Heart left ventricle (tissue), 16 donors: ENCODE measurements around the gene ASTN2. TPM values are rescaled to one million over a fixed set of nuclear protein-coding genes. Genes with fewer than 3 reads are reported as not detected.

Experiments used
- ATAC-seq, 4 donors: fragments of 200-7000 bp; cut with Tn5 transposase; one replicate each; pipeline ENCODE4 v1.9.1; 2020 to 2022; ENCODE audit warnings: moderate library complexity in 4 of 4, mild to moderate bottlenecking in 3 of 4, moderate number of reproducible peaks in 1 of 4
- DNase-seq, 5 donors: peaks; one replicate each; pipeline ENCODE4 v3.0.0-alpha.2; 2020
- H3K27ac ChIP-seq, 12 donors: fragments of 200-600 bp; sonication (generic) in 4 of 12; one replicate each; pipeline versions ENCODE4 v1.5.0 to v1.8.0; 2016 to 2022; ENCODE audit warnings: mild to moderate bottlenecking in 2 of 12
- H3K27me3 ChIP-seq, 9 donors: fragments of 200-600 bp; sonication (generic) in 2 of 9; one replicate each; pipeline versions ENCODE4 v1.5.1 to v1.8.0; 2016 to 2022; ENCODE audit warnings: mild to moderate bottlenecking in 3 of 9
- H3K36me3 ChIP-seq, 9 donors: fragments of 200-600 bp; sonication (generic) in 2 of 9; one replicate each; pipeline versions ENCODE4 v1.5.0 to v1.8.0; 2018 to 2022; ENCODE audit warnings: mild to moderate bottlenecking in 2 of 9
- H3K4me1 ChIP-seq, 12 donors: fragments of 200-600 bp; sonication (generic) in 4 of 12; one replicate each; pipeline versions ENCODE4 v1.5.0 to v1.8.0; 2016 to 2022; ENCODE audit warnings: mild to moderate bottlenecking in 3 of 12
- H3K4me3 ChIP-seq, 12 donors: fragments of 200-600 bp; sonication (generic) in 4 of 12; one replicate each; pipeline versions ENCODE4 v1.5.0 to v1.8.0; 2017 to 2022; ENCODE audit warnings: mild to moderate bottlenecking in 9 of 12, moderate library complexity in 4 of 12
- H3K9me3 ChIP-seq, 12 donors: fragments of 200-600 bp; sonication (generic) in 4 of 12; one replicate each; pipeline versions ENCODE4 v1.5.0 to v1.8.0; 2016 to 2022; ENCODE audit warnings: mild to moderate bottlenecking in 1 of 12
- POLR2A ChIP-seq, 2 donors: fragments of 450-650 bp; IDR thresholded peaks; one replicate each; pipeline ENCODE4 v1.6.1; 2017; ENCODE audit warnings: antibody characterized with exemption in 2 of 2, mild to moderate bottlenecking in 2 of 2, moderate library complexity in 2 of 2
- WGBS, 4 donors: extraction: QIAGEN DNeasy Blood & Tissue Kit in 2 of 4; methylation state at CpG; one replicate each; pipeline versions ENCODE4 v1.1.5 to v1.1.7; 2013 to 2018; 5-methylcytosine and 5-hydroxymethylcytosine counted together
- intact Hi-C, 10 donors: fragments of 100-400 bp; cut with DNase I; formaldehyde crosslinking; loops; one replicate each; pipeline versions ENCODE4 v1.11.1 to v1.14.2; 2022
- polyA plus RNA-seq, 2 donors: library from polyadenylated mRNA; stranded (reverse); fragments of 200-250 nt; gene quantifications; one replicate each; pipeline ENCODE4 v1.2.3, GENCODE V29; 2013
- total RNA-seq, 9 donors: library from RNA; depleted of rRNA in 2 of 9; stranded (reverse); fragments of >200 nt in 2 of 9; fragmentation: NEBNext Ultra II Directional in 3 of 9; extraction: Animal tissue kit (Norgen Biotek cat#: 25700) in 3 of 9; gene quantifications; one replicate each; pipeline versions ENCODE4 v1.1.0 to v1.2.4, GENCODE V29; 2016 to 2023
- TF ChIP-seq, protein P1 (sequence below), 12 donors: fragments of 200-600 bp; sonication (generic) in 4 of 12; IDR thresholded peaks; one replicate each; pipeline versions ENCODE4 v1.5.0 to v1.8.0; 2018 to 2022; ENCODE audit warnings: antibody characterized with exemption in 12 of 12, mild to moderate bottlenecking in 5 of 12
- donor health status: ischemic (EF 13 %, LVEDD 7.1; RV severe dilation, severe dysfunction).
- donor health status: healthy with polysubstance abuse.
- donor health status: DM: no; HTN: yes; CAD: no.
- donor health status: DM: no; HTN: no; CAD: no.
- donor health status: ischemic (EF 25% LVEDD 6.9; RV normal size, moderate dysfunction).
- donor health status: ischemic (EF 25% LVEDD 5.7; RV mildly dilated, moderate dysfunction).
- donor health status: healthy.
- donor health status: DM: yes; HTN: yes; CAD: no.
- donor health status: ischemic (EF 35%, LVEDD 5.7; RV mildly dilated, moderate dysfunction).
- donor health status: nonischemic (EF 11% LVEDD 7.7; RV severe dilation, severe dysfunction).
- donor health status: DM: yes; HTN: yes; CAD: no.
- donor health status: PGD.
- donor health status: ischemic (EF 29% LVEDD 5.4; RV normal size, mild dysfunction).
- donor health status: nonischemic (EF 23%, LVEDD 6.1; RV moderate dilation, normal function).

The ASTN2 gene
- total and polyA plus RNA-seq, 11 donors: 2.5 to 6.0 (median 3.5) TPM

DNA sequence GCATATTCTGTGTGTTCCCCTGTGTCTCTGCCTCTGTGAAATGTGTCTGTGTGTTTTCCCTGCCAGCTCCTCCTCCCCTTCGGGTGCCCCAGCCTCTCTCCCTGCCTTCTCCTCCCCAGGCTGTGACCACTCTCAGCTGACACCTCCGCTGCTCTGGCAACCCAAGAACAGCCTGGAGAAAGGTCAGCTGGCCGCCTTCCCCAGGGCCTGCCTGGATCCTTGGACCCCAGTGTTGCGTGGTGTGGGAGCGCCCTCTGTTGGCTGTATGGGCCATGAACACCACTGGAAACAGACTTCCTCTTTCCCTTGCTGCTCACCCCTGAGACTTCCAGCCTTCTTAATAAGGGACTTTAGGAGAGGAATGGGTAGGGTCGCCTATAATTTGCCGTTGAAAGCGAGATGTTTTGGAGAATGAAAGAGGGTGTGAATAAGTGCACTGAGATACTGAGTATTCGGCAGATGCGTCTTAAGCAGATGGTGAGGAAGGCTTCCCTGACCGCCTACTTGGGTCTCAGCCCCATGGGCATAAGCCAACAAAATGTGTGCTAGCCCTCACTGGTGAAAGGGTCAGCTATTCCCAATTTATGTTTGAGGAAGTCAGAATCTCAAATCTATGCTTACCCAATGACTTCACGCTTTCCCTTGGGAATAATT, 842.6 kb downstream of the ASTN2 start:
- H3K9me3 ChIP-seq: no peaks in the 10 kb centered on the region
- peak; percentile 94 to 99 (median 97) for ATAC-seq
- peak overlapping the region in 1 of 12 donors; percentile 22 for H3K27ac ChIP-seq
- H3K4me3 ChIP-seq: no peak overlapping the region
- DNase-seq: peak; percentile 86 to 95 (median 92)
- TF ChIP-seq, protein P1, sequence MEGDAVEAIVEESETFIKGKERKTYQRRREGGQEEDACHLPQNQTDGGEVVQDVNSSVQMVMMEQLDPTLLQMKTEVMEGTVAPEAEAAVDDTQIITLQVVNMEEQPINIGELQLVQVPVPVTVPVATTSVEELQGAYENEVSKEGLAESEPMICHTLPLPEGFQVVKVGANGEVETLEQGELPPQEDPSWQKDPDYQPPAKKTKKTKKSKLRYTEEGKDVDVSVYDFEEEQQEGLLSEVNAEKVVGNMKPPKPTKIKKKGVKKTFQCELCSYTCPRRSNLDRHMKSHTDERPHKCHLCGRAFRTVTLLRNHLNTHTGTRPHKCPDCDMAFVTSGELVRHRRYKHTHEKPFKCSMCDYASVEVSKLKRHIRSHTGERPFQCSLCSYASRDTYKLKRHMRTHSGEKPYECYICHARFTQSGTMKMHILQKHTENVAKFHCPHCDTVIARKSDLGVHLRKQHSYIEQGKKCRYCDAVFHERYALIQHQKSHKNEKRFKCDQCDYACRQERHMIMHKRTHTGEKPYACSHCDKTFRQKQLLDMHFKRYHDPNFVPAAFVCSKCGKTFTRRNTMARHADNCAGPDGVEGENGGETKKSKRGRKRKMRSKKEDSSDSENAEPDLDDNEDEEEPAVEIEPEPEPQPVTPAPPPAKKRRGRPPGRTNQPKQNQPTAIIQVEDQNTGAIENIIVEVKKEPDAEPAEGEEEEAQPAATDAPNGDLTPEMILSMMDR (IDR thresholded peaks at IDR 0.05): peak; percentile 71 to 90 (median 84)
- no peak for TF ChIP-seq POLR2A (IDR thresholded peaks at IDR 0.05)
- intact Hi-C loops: loop anchor here (2.0 to 10.0 kb wide), 17 partner anchors 73 to 980 kb away; partner anchors contain the start of gene PAPPA (in 4 of the 10)
- H3K4me1 ChIP-seq: peaks cover 0 to 42% (median 23%) of the 10 kb centered on the region in 12 donors
- 27 to 31% (median 28%) methylated on average over 11 to 12 of the region's 12 CpGs for WGBS, 4 donors
- no peaks in the 10 kb centered on the region for H3K27me3 ChIP-seq
- no peaks in the 10 kb centered on the region for H3K36me3 ChIP-seq

DNA sequence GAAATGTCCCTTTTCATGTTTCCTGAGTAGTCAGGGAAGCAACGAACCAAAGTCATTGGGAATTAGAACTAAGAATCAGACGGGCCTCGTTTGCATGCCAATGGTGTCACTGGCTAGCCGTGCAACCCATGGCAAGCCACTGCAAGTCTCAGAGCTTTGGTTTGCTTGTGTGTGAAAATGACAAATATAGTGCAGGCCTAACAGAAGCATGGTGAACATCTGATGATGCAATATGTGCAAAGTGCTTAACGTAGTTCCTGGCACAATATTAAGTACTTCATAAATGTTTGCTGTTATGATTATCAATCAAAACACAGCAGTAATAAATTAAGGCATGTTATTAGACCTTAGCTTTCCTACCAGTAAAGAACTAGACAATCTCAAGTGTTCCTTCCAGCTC, 845.7 kb downstream of the ASTN2 start:
- Histone ChIP-seq H3K27ac (no peak overlapping the region), H3K36me3 (no peaks in the 10 kb centered on the region), H3K9me3 (no peaks in the 10 kb centered on the region), H3K4me1 (peaks cover 0 to 25% (median 15%) of the 10 kb centered on the region in 12 donors), H3K27me3 (no peaks in the 10 kb centered on the region), H3K4me3 (no peak overlapping the region)
- ATAC-seq: no peak
- no peak for TF ChIP-seq POLR2A (IDR thresholded peaks at IDR 0.05)
- TF ChIP-seq, protein P1 (IDR thresholded peaks at IDR 0.05): no peak
- 74 to 83% (median 79%) methylated on average over 5 of the region's 5 CpGs for WGBS, 4 donors
- intact Hi-C loops: no loop called here
- no peak for DNase-seq

DNA sequence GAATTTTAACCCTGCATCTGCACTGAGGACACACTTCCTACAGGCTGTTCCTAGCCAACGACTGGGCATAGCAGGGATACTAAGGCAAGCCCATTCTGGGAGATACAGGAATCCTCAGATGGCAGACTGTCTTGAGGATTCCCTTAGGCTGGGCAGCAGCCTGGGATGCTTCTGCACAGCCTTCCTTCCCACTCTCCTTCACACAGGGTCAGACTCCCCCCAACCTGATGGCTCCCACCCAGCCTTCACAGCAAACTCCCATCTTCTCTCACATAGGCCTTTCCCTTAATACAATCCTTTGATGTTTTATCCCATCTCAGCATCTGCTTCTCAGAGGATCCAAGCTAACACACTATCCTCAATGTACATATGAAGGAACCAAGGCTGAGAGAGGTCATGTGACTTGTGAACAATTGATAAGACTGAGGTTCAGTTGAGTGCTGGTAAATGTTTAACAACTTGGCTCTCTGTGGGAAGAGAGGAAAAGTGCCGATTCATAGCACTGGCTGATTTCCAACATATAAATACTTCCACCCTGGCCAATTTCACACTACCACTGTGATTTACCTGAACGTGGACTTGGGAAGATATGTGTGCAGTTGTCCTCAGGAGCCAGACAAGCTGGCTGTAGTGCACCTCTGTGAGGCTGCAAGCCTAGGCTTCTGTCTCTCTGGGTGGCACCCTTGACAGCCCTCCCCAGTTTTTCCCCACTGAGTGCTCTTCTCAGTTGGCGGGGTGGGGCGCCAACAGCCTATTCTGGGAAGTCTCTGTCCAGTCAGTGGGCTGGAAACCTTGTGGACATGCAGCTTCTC, 848.0 kb downstream of the ASTN2 start:
- Histone ChIP-seq H3K4me1 (peaks cover 0 to 12% (median 5%) of the 10 kb centered on the region in 12 donors), H3K9me3 (no peaks in the 10 kb centered on the region), H3K36me3 (no peaks in the 10 kb centered on the region), H3K27me3 (no peaks in the 10 kb centered on the region), H3K27ac (no peak overlapping the region), H3K4me3 (no peak overlapping the region)
- intact Hi-C loops: no loop called here
- WGBS, 4 donors: 56 to 67% (median 60%) methylated on average over 5 of the region's 5 CpGs
- no peak for TF ChIP-seq POLR2A (IDR thresholded peaks at IDR 0.05)
- TF ChIP-seq, protein P1 (IDR thresholded peaks at IDR 0.05): no peak
- ATAC-seq: no peak
- DNase-seq: no peak

DNA sequence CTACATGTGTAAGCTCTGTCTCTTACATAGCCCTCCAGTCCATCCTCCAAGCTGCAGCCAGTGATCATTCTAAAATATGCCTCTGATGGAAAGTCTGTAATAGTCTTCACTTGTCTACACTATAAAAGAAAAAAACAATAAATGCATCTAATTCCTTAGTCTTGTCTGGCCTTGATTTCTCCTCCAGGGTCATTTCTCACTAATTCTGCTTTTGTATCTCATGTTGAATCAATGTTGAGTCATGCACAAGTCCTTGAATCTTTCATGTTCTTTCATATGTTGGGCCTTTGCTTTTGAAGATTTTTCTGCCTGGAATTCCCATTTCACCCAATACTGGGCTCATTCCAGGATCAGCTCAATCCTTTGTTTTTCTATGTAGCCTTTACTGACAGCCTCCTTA, 848.9 kb downstream of the ASTN2 start:
- no peaks in the 10 kb centered on the region for H3K27me3 ChIP-seq
- intact Hi-C loops: no loop called here
- peaks cover 0 to 9% (median 0%) of the 10 kb centered on the region in 12 donors for H3K4me1 ChIP-seq
- no peak overlapping the region for H3K4me3 ChIP-seq
- DNase-seq: no peak
- no peaks in the 10 kb centered on the region for H3K9me3 ChIP-seq
- H3K27ac ChIP-seq: no peak overlapping the region
- no peaks in the 10 kb centered on the region for H3K36me3 ChIP-seq
- no peak for TF ChIP-seq POLR2A (IDR thresholded peaks at IDR 0.05)
- TF ChIP-seq, protein P1 (IDR thresholded peaks at IDR 0.05): no peak
- no peak for ATAC-seq
